Adrenal gland (tissue), 5 donors: Measurements from ENCODE around the gene SRCIN1.

Experiments used
- CTCF ChIP-seq, 6 experiments: fragments of 450-650 bp in 4 of 6; fragments of 200-600 bp in 2 of 6; sonication (generic) in 1 of 6; IDR thresholded peaks; 1 replicate in 5 of 6; 2 replicates in 1 of 6; pipeline versions ENCODE4 v1.5.1 to v1.8.0; 2016 to 2021; ENCODE audit warnings: antibody characterized with exemption in 6 of 6, mild to moderate bottlenecking in 2 of 6, moderate library complexity in 1 of 6
- POLR2A ChIP-seq, 2 donors: fragments of 450-650 bp; IDR thresholded peaks; one replicate each; pipeline ENCODE4 v1.6.1; 2017; ENCODE audit warnings: antibody characterized with exemption in 2 of 2, mild to moderate bottlenecking in 2 of 2, moderate library complexity in 1 of 2
- donor health status: DM: no; HTN: no; CAD: no.

- no peak for TF ChIP-seq POLR2A (IDR thresholded peaks at IDR 0.05)
- TF ChIP-seq CTCF (IDR thresholded peaks at IDR 0.05) = no peak
Observed at GRCh38 chr17:38538906-38539305, 66.8 kb downstream of the SRCIN1 start.
